A549 (cell line): ENCODE data around the gene XYLT1. TPM values are rescaled to one million over a fixed set of nuclear protein-coding genes. Genes with fewer than 3 reads are reported as not detected.

ENCODE experiments used
- ATAC-seq, 2 experiments: fragments of 200-7000 bp in 1 of 2; fragments of >200 bp in 1 of 2; cut with Nextera tagmentation in 1 of 2; cut with Tn5 transposase in 1 of 2; 3 replicates each; pipeline versions ENCODE4 v1.8.0 to v1.9.1; 2018 to 2020; ENCODE audit warnings: mild to moderate bottlenecking in 1 of 2, moderate library complexity in 1 of 2
- CTCF ChIA-PET: fragments of 300-600 bp; sonication (Branson Sonifier 250); formaldehyde crosslinking; extraction: SDS; loops from one replicate; lab custom pipeline; 2021; ENCODE audit warnings: antibody characterized with exemption, inconsistent platforms; lab: Yijun Ruan, JAX
- POLR2A ChIA-PET: fragments of 350-600 bp; formaldehyde crosslinking; extraction: SDS; loops from one replicate; lab custom pipeline; 2021; ENCODE audit warnings: antibody characterized with exemption, inconsistent platforms; lab: Yijun Ruan, JAX
- DNase-seq, 2 experiments: peaks; one replicate each; pipeline versions ENCODE4 v3.0.0 to v3.0.0-alpha.2; 2011 to 2016; ENCODE audit warnings: low read depth in 1 of 2, low spot score in 1 of 2
- FAIRE-seq: peaks from 2 replicates; lab custom pipeline; 2011; peaks lifted over from hg19 to GRCh38; lab: Jason Lieb, UNC
- H3K27ac ChIP-seq, 2 experiments: fragments of >200 bp; sonication (Bioruptor Twin); formaldehyde crosslinking; 3 replicates each; pipeline ENCODE4 v1.5.1; 2016 to 2017
- H3K4me1 ChIP-seq: fragments of >200 bp; sonication (Bioruptor Twin); formaldehyde crosslinking; 3 replicates; pipeline ENCODE4 v1.6.1; 2016
- H3K4me2 ChIP-seq: fragments of >200 bp; sonication (Bioruptor Twin); formaldehyde crosslinking; 3 replicates; pipeline ENCODE4 v1.6.1; 2016
- H3K4me3 ChIP-seq: fragments of >200 bp; sonication (Bioruptor Twin); formaldehyde crosslinking; 3 replicates; pipeline ENCODE4 v1.5.1; 2016
- H3K9me3 ChIP-seq: fragments of >200 bp; sonication (Bioruptor Twin); formaldehyde crosslinking; 3 replicates; pipeline ENCODE4 v1.6.1; 2016
- BCL3 ChIP-seq: fragments of >200 bp; sonication (Bioruptor Twin); formaldehyde crosslinking; IDR thresholded peaks from 3 replicates; pipeline ENCODE4 v1.6.1; 2016
- CBX2 ChIP-seq: fragments of 200-600 bp; sonication (generic); IDR thresholded peaks from 2 replicates; pipeline ENCODE4 v1.6.1; 2016; ENCODE audit warnings: low read depth, mild to moderate bottlenecking, borderline replicate concordance
- CEBPB ChIP-seq, 2 experiments: fragments of >200 bp in 1 of 2; sonication (Bioruptor Twin) in 1 of 2; formaldehyde crosslinking in 1 of 2; IDR thresholded peaks; 2 replicates each; pipeline ENCODE4 v1.6.1; 2012 to 2016
- CHD2 ChIP-seq: fragments of 150-350 bp; IDR thresholded peaks from 2 replicates; pipeline ENCODE4 v1.6.1; 2014; ENCODE audit warnings: low read length; ENCODE audit not compliant: partially characterized antibody
- CHD4 ChIP-seq: fragments of 200-600 bp; sonication (generic); IDR thresholded peaks from 2 replicates; pipeline ENCODE4 v1.6.1; 2016; ENCODE audit warnings: antibody characterized with exemption, mild to moderate bottlenecking, borderline replicate concordance
- EHF ChIP-seq: fragments of 250-450 bp; sonication (Bioruptor Pico); IDR thresholded peaks from 2 replicates; pipeline ENCODE4 v1.5.0; 2020; ENCODE audit warnings: mild to moderate bottlenecking
- ESRRA ChIP-seq: fragments of 150-350 bp; IDR thresholded peaks from 2 replicates; pipeline ENCODE4 v1.6.1; 2014; ENCODE audit warnings: mild to moderate bottlenecking, low read length, borderline replicate concordance
- FOSL2 ChIP-seq, 2 experiments: fragments of 450-650 bp in 1 of 2; fragments of >200 bp in 1 of 2; sonication (Bioruptor Twin) in 1 of 2; formaldehyde crosslinking; IDR thresholded peaks; 2 replicates each; pipeline versions ENCODE4 v1.5.0 to v1.6.1; 2016 to 2020; ENCODE audit warnings: mild to moderate bottlenecking in 1 of 2, moderate library complexity in 1 of 2
- GATA3 ChIP-seq: IDR thresholded peaks from 2 replicates; pipeline ENCODE4 v1.6.1; 2012; ENCODE audit warnings: borderline replicate concordance
- HOXA7 ChIP-seq: fragments of 250-450 bp; sonication (Bioruptor Pico); IDR thresholded peaks from 2 replicates; pipeline ENCODE4 v1.5.0; 2020; ENCODE audit warnings: mild to moderate bottlenecking, moderate library complexity
- HOXB13 ChIP-seq: fragments of 250-450 bp; sonication (Bioruptor Pico); IDR thresholded peaks from 2 replicates; pipeline ENCODE4 v1.5.0; 2020; ENCODE audit warnings: low read depth, mild to moderate bottlenecking, moderate library complexity
- HOXB5 ChIP-seq: fragments of 250-450 bp; sonication (Bioruptor Pico); IDR thresholded peaks from 2 replicates; pipeline ENCODE4 v1.5.0; 2020; ENCODE audit warnings: mild to moderate bottlenecking, moderate library complexity
- JUN ChIP-seq, 2 experiments: fragments of >200 bp; sonication (Bioruptor Twin); formaldehyde crosslinking; IDR thresholded peaks; 2 replicates in 1 of 2; 3 replicates in 1 of 2; pipeline ENCODE4 v1.6.1; 2016 to 2017
- MAFK ChIP-seq: fragments of 450-650 bp; IDR thresholded peaks from 2 replicates; pipeline ENCODE4 v1.6.1; 2014; ENCODE audit not compliant: partially characterized antibody
- MAZ ChIP-seq: fragments of 150-350 bp; IDR thresholded peaks from 2 replicates; pipeline ENCODE4 v1.6.1; 2014; ENCODE audit warnings: antibody characterized with exemption, low read depth, low read length, borderline replicate concordance
- NFE2L2 ChIP-seq: fragments of 150-350 bp; conservative IDR thresholded peaks from 2 replicates; pipeline ENCODE4 v1.6.1; 2014; ENCODE audit warnings: low read length
- NPAS2 ChIP-seq: fragments of 250-450 bp; sonication (Bioruptor Pico); IDR thresholded peaks from 2 replicates; pipeline ENCODE4 v1.8.0; 2022; ENCODE audit warnings: mild to moderate bottlenecking, moderate library complexity, borderline replicate concordance
- PHF8 ChIP-seq: fragments of 200-600 bp; sonication (generic); IDR thresholded peaks from 2 replicates; pipeline ENCODE4 v1.6.1; 2016; ENCODE audit warnings: low read depth, mild to moderate bottlenecking, antibody characterized with exemption, moderate library complexity, borderline replicate concordance
- POLR2AphosphoS2 ChIP-seq: conservative IDR thresholded peaks from 2 replicates; pipeline ENCODE4 v1.6.1; 2012; ENCODE audit warnings: low read length, improper control_type of control experiment, inconsistent platforms
- RCOR1 ChIP-seq: fragments of 150-350 bp; IDR thresholded peaks from 2 replicates; pipeline ENCODE4 v1.6.1; 2014; ENCODE audit warnings: antibody characterized with exemption, low read length, low read depth
- RNF2 ChIP-seq: fragments of 200-600 bp; sonication (generic); IDR thresholded peaks from 2 replicates; pipeline ENCODE4 v1.6.1; 2016; ENCODE audit warnings: low read depth, mild to moderate bottlenecking, antibody characterized with exemption, moderate library complexity, borderline replicate concordance
- SMC3 ChIP-seq: fragments of >200 bp; sonication (Bioruptor Twin); formaldehyde crosslinking; IDR thresholded peaks from 3 replicates; pipeline ENCODE4 v1.6.1; 2018; ENCODE audit warnings: inconsistent platforms
- SREBF2 ChIP-seq: fragments of 450-650 bp; IDR thresholded peaks from 2 replicates; pipeline ENCODE4 v1.6.1; 2014; ENCODE audit warnings: mild to moderate bottlenecking, moderate library complexity
- USF2 ChIP-seq: fragments of 450-650 bp; IDR thresholded peaks from 2 replicates; pipeline ENCODE4 v1.6.1; 2014; ENCODE audit warnings: antibody characterized with exemption
- WGBS: methylation state at CpG from one replicate; pipeline ENCODE4 v1.1.6; 2017; ENCODE audit errors: missing lambda C conversion rate; 5-methylcytosine and 5-hydroxymethylcytosine counted together
- polyA plus RNA-seq, 4 experiments: library from polyadenylated mRNA; depleted of rRNA in 3 of 4; stranded (reverse); fragments of >200 nt; fragmentation: RNase III in 1 of 4; extraction: RNeasy Plus Mini Kit Qiagen cat#74134 plus additional on column Dnase treatment in 1 of 4; gene quantifications; 2 replicates in 3 of 4; 3 replicates in 1 of 4; pipeline ENCODE4 v1.2.3, GENCODE V29; 2011 to 2017
- TF ChIP-seq, protein P1 (sequence below): fragments of >200 bp; sonication (Bioruptor Twin); formaldehyde crosslinking; IDR thresholded peaks from 3 replicates; pipeline ENCODE4 v1.5.1; 2016
- TF ChIP-seq, protein P2 (sequence below): fragments of >200 bp; sonication (Bioruptor Twin); formaldehyde crosslinking; IDR thresholded peaks from 2 replicates; pipeline ENCODE4 v1.6.1; 2016

The XYLT1 gene
- polyA plus RNA-seq, 2 of the 4 experiments (the other 2 are of a cell fraction): 0.78 to 0.88 TPM

GRCh38 chr16:17499223-17499902 is 28.6 kb upstream of the XYLT1 start:
- CTCF ChIA-PET: no interaction called here
- Histone ChIP-seq H3K4me1 (no peaks in the 10 kb centered on the region), H3K4me2 (no peak overlapping the region), H3K27ac (no peak overlapping the region), H3K4me3 (no peak overlapping the region), H3K9me3 (no peaks in the 10 kb centered on the region)
- TF ChIP-seq JUN (IDR thresholded peaks at IDR 0.05): no peak
- TF ChIP-seq, protein P1, sequence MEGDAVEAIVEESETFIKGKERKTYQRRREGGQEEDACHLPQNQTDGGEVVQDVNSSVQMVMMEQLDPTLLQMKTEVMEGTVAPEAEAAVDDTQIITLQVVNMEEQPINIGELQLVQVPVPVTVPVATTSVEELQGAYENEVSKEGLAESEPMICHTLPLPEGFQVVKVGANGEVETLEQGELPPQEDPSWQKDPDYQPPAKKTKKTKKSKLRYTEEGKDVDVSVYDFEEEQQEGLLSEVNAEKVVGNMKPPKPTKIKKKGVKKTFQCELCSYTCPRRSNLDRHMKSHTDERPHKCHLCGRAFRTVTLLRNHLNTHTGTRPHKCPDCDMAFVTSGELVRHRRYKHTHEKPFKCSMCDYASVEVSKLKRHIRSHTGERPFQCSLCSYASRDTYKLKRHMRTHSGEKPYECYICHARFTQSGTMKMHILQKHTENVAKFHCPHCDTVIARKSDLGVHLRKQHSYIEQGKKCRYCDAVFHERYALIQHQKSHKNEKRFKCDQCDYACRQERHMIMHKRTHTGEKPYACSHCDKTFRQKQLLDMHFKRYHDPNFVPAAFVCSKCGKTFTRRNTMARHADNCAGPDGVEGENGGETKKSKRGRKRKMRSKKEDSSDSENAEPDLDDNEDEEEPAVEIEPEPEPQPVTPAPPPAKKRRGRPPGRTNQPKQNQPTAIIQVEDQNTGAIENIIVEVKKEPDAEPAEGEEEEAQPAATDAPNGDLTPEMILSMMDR: no peak
- TF ChIP-seq HOXB13 (CRISPR knock-in tag): no peak
- TF ChIP-seq RNF2: no peak
- WGBS: 3% methylated on average over 2 of the region's 2 CpGs
- FAIRE-seq: no peak
- POLR2A ChIA-PET: no interaction called here
- ATAC-seq: no peak
- no peak for DNase-seq

DNA sequence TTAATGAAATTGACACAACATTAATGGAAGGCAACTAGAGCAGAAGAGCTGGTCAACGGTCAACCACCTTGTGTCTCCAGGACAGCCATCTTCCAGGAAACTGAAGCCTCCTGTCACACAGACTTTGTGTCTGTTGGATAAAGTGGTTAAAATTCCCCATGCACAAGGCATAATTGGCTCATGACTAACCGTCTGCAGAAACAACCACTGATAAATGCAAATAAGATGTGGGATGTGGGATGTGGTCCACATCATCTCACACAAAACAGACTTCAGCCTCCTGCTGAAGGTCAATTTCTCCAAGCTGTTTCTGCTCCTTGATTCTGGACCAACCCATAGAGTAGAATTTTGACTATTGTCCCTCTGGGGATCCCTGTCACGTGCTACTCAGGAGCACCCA is 26.9 kb upstream of the XYLT1 start:
- Histone ChIP-seq H3K4me1 (no peaks in the 10 kb centered on the region), H3K4me2 (no peak overlapping the region), H3K9me3 (no peaks in the 10 kb centered on the region), H3K4me3 (no peak overlapping the region), H3K27ac (no peak overlapping the region)
- DNase-seq (no peak), FAIRE-seq (no peak), ATAC-seq (no peak)
- WGBS: 4% methylated on average over 3 of the region's 3 CpGs
- TF ChIP-seq EHF (CRISPR knock-in tag): no peak
- TF ChIP-seq MAZ: no peak
- TF ChIP-seq, protein P2, sequence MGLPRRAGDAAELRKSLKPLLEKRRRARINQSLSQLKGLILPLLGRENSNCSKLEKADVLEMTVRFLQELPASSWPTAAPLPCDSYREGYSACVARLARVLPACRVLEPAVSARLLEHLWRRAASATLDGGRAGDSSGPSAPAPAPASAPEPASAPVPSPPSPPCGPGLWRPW: no peak
- TF ChIP-seq BCL3: no peak
- TF ChIP-seq SMC3: no peak
- no peak for TF ChIP-seq CEBPB (IDR thresholded peaks at IDR 0.05)
- TF ChIP-seq ESRRA: no peak
- TF ChIP-seq NPAS2 (CRISPR knock-in tag): no peak
- TF ChIP-seq PHF8: no peak
- no peak for TF ChIP-seq HOXB5 (CRISPR knock-in tag)
- TF ChIP-seq POLR2AphosphoS2: no peak
- TF ChIP-seq MAFK: no peak
- no peak for TF ChIP-seq FOSL2 (IDR thresholded peaks at IDR 0.05)
- TF ChIP-seq FOSL2 (CRISPR knock-in tag; IDR thresholded peaks at IDR 0.05): no peak
- TF ChIP-seq HOXA7: no peak
- ChIA-PET POLR2A (no interaction called here), CTCF (no interaction called here)

- no peak overlapping the region for H3K4me3 ChIP-seq
- POLR2A ChIA-PET: no interaction called here
- H3K9me3 ChIP-seq: no peaks in the 10 kb centered on the region
- DNase-seq: no peak
- CTCF ChIA-PET: no interaction called here
- no peak overlapping the region for H3K27ac ChIP-seq
- no peak for FAIRE-seq
- ATAC-seq: no peak
- no peaks in the 10 kb centered on the region for H3K4me1 ChIP-seq
- no peak overlapping the region for H3K4me2 ChIP-seq
- no peak for TF ChIP-seq RCOR1
- TF ChIP-seq, protein P1: no peak
- no peak for TF ChIP-seq CHD4
- TF ChIP-seq NFE2L2: no peak
- TF ChIP-seq CBX2: no peak
- no peak for TF ChIP-seq NPAS2 (CRISPR knock-in tag)
- no peak for TF ChIP-seq EHF (CRISPR knock-in tag)
- no peak for TF ChIP-seq USF2
- no peak for TF ChIP-seq SREBF2
- TF ChIP-seq CHD2: no peak
- no peak for TF ChIP-seq BCL3
- no peak for TF ChIP-seq ESRRA
- TF ChIP-seq GATA3: no peak
- no peak for TF ChIP-seq POLR2AphosphoS2
Observed at GRCh38 chr16:17496891-17497290, 26.1 kb upstream of the XYLT1 start.
